ENCODE results near the gene KRTAP10-11. TPM values are rescaled to one million over a fixed set of nuclear protein-coding genes. Genes with fewer than 3 reads are reported as not detected.

Gene KRTAP10-11
- total and polyA plus RNA-seq, 3 donors from 2014 or later, result 0.37 TPM; not detected in 2

GRCh38 chr21:44618909-44619308, 27.3 kb upstream of the KRTAP10-11 start:
- no peaks in the 10 kb centered on the region for H3K36me3 ChIP-seq (ENCODE audit: low read depth, missing control alignments)
- H3K4me3 ChIP-seq, result no peak overlapping the region
- intact Hi-C loops (cut with DNase I; ENCODE audit: low total_unique reads), result no loop called here

GRCh38 chr21:44619886-44620285, 26.3 kb upstream of the KRTAP10-11 start:
- Histone ChIP-seq H3K27ac (no peak overlapping the region), H3K36me3 (ENCODE audit: low read depth, missing control alignments) (no peaks in the 10 kb centered on the region), H3K9me3 (no peaks in the 10 kb centered on the region), H3K4me3 (no peak overlapping the region), H3K4me1 (no peaks in the 10 kb centered on the region), H3K27me3 (no peaks in the 10 kb centered on the region)
- 87 to 90% methylated on average over 6 of the region's 6 CpGs for WGBS, 2 donors
- intact Hi-C loops (cut with DNase I; ENCODE audit: low total_unique reads), result no loop called here
- TF ChIP-seq POLR2A (IDR thresholded peaks at IDR 0.05), result no peak
- no peak for DNase-seq

More at GRCh38 chr21:44618909-44619308, 27.3 kb upstream of the KRTAP10-11 start:
- H3K9me3 ChIP-seq, result no peaks in the 10 kb centered on the region
- DNase-seq, result no peak
- 80 to 82% methylated on average over 3 of the region's 3 CpGs for WGBS, 2 donors
- no peaks in the 10 kb centered on the region for H3K27me3 ChIP-seq
- no peaks in the 10 kb centered on the region for H3K4me1 ChIP-seq
- TF ChIP-seq POLR2A (IDR thresholded peaks at IDR 0.05) (no peak), CTCF (IDR thresholded peaks at IDR 0.05) (no peak)
- no peak overlapping the region for H3K27ac ChIP-seq

- Histone ChIP-seq H3K9me3 (no peaks in the 10 kb centered on the region), H3K4me3 (no peak overlapping the region), H3K4me1 (no peaks in the 10 kb centered on the region), H3K27ac (no peak overlapping the region), H3K36me3 (ENCODE audit: low read depth, missing control alignments) (no peaks in the 10 kb centered on the region), H3K27me3 (no peaks in the 10 kb centered on the region)
- DNase-seq, result no peak
- TF ChIP-seq POLR2A (IDR thresholded peaks at IDR 0.05) (no peak), CTCF (IDR thresholded peaks at IDR 0.05) (no peak)
- intact Hi-C loops (cut with DNase I; ENCODE audit: low total_unique reads), result no loop called here
Measured at GRCh38 chr21:44623575-44623974, 22.6 kb upstream of the KRTAP10-11 start.

GRCh38 chr21:44625756-44626155, 20.5 kb upstream of the KRTAP10-11 start:
- DNase-seq, result no peak
- intact Hi-C loops (cut with DNase I; ENCODE audit: low total_unique reads), result no loop called here
- 92 to 93% methylated on average over 7 of the region's 7 CpGs for WGBS, 2 donors
- Histone ChIP-seq H3K27me3 (no peaks in the 10 kb centered on the region), H3K36me3 (ENCODE audit: low read depth, missing control alignments) (no peaks in the 10 kb centered on the region), H3K27ac (no peak overlapping the region), H3K4me1 (no peaks in the 10 kb centered on the region), H3K9me3 (no peaks in the 10 kb centered on the region), H3K4me3 (no peak overlapping the region)
- TF ChIP-seq POLR2A (IDR thresholded peaks at IDR 0.05) (no peak), CTCF (IDR thresholded peaks at IDR 0.05) (no peak)

- 79 to 83% methylated on average over 10 of the region's 10 CpGs for WGBS, 2 donors
- DNase-seq, result peak; percentile 4
- intact Hi-C loops (cut with DNase I; ENCODE audit: low total_unique reads), result no loop called here
- TF ChIP-seq CTCF (IDR thresholded peaks at IDR 0.05), result no peak
- TF ChIP-seq POLR2A (IDR thresholded peaks at IDR 0.05), result no peak
- Histone ChIP-seq H3K9me3 (no peaks in the 10 kb centered on the region), H3K27ac (no peak overlapping the region), H3K36me3 (ENCODE audit: low read depth, missing control alignments) (no peaks in the 10 kb centered on the region), H3K27me3 (no peaks in the 10 kb centered on the region), H3K4me1 (no peaks in the 10 kb centered on the region), H3K4me3 (no peak overlapping the region)
Measured at GRCh38 chr21:44626262-44626661, 20.0 kb upstream of the KRTAP10-11 start.
